GM12878 (cell line): ENCODE results near the gene NTRK3. TPM values are rescaled to one million over a fixed set of nuclear protein-coding genes. Genes with fewer than 3 reads are reported as not detected.

Experiments
- ATAC-seq: fragments of 200-7000 bp; cut with Tn5 transposase; 3 replicates; pipeline ENCODE4 v1.9.1; 2020; ENCODE audit warnings: mild to moderate bottlenecking, moderate library complexity
- BruUV-seq: library from RNA; stranded (reverse); fragments of 400-500 nt; replicated peaks from 2 replicates; lab custom pipeline; 2021; lab: Mats Ljungman, UMichigan
- CTCF ChIA-PET: fragments of 300-600 bp; sonication (Branson Sonifier 250); formaldehyde crosslinking; extraction: SDS; loops from one replicate; lab custom pipeline; 2021; ENCODE audit warnings: inconsistent platforms; lab: Yijun Ruan, JAX
- POLR2A ChIA-PET: fragments of 350-600 bp; formaldehyde crosslinking; extraction: SDS; loops from one replicate; lab custom pipeline; 2021; ENCODE audit warnings: inconsistent platforms; lab: Charles Lee
- RAD21 ChIA-PET: fragments of 300-600 bp; sonication (Branson Sonifier 250); formaldehyde crosslinking; loops from one replicate; lab custom pipeline; 2023; ENCODE audit warnings: antibody characterized with exemption; ENCODE audit not compliant: unreplicated experiment; lab: Charles Lee
- SMC1A ChIA-PET: fragments of 300-600 bp; sonication (Branson Sonifier 250); formaldehyde crosslinking; loops from one replicate; lab custom pipeline; 2023; ENCODE audit not compliant: unreplicated experiment, uncharacterized antibody; lab: Charles Lee
- DNase-seq: peaks from one replicate; pipeline ENCODE4 v3.0.0-alpha.2; 2011; ENCODE audit warnings: low read depth, low spot score
- FAIRE-seq: peaks from 3 replicates; lab custom pipeline; 2011; peaks lifted over from hg19 to GRCh38; lab: Jason Lieb, UNC
- H2AFZ ChIP-seq: 2 replicates; pipeline ENCODE4 v1.6.0; 2011; ENCODE audit warnings: low read depth, low read length, control low read depth; ENCODE audit not compliant: control insufficient read depth
- H3K27ac ChIP-seq: 2 replicates; pipeline ENCODE4 v1.5.1; 2011; ENCODE audit warnings: control low read depth; ENCODE audit not compliant: control insufficient read depth, insufficient read depth
- H3K27me3 ChIP-seq, 2 experiments: replicated peaks in 1 of 2; 2 replicates each; pipeline versions ENCODE4 v1.6.0 to v1.6.1; 2011; ENCODE audit warnings: low read length in 1 of 2; ENCODE audit not compliant: control insufficient read depth in 2 of 2, insufficient read depth in 2 of 2
- H3K36me3 ChIP-seq, 2 experiments: 2 replicates each; pipeline ENCODE4 v1.5.1; 2011; ENCODE audit warnings: low read length in 1 of 2; ENCODE audit not compliant: control insufficient read depth in 2 of 2, insufficient read depth in 2 of 2
- H3K4me1 ChIP-seq: 2 replicates; pipeline ENCODE4 v1.6.1; 2011; ENCODE audit warnings: mild to moderate bottlenecking, low read length, moderate library complexity, mixed read lengths; ENCODE audit not compliant: control insufficient read depth, insufficient read depth
- H3K4me2 ChIP-seq: 2 replicates; pipeline ENCODE4 v1.6.0; 2011; ENCODE audit warnings: control low read depth; ENCODE audit not compliant: control insufficient read depth, insufficient read depth
- H3K4me3 ChIP-seq: fragments of 200-600 bp; sonication (generic); 2 replicates; pipeline ENCODE4 v1.5.1; 2016
- H3K79me2 ChIP-seq: 2 replicates; pipeline ENCODE4 v1.6.0; 2011; ENCODE audit warnings: low read length; ENCODE audit not compliant: control insufficient read depth, insufficient read depth
- H3K9ac ChIP-seq: 2 replicates; pipeline ENCODE4 v1.8.0; 2011; ENCODE audit warnings: low read length, control low read depth, mixed read lengths; ENCODE audit not compliant: control insufficient read depth, insufficient read depth
- H3K9me3 ChIP-seq: replicated peaks from 3 replicates; pipeline ENCODE4 v1.5.1; 2011; ENCODE audit warnings: mild to moderate bottlenecking, low read length; ENCODE audit not compliant: control insufficient read depth, insufficient read depth
- H4K20me1 ChIP-seq: 2 replicates; pipeline ENCODE4 v1.6.0; 2011; ENCODE audit not compliant: control insufficient read depth, insufficient read depth
- BRCA1 ChIP-seq: IDR thresholded peaks from 2 replicates; pipeline ENCODE4 v1.6.1; 2011; ENCODE audit warnings: low read depth, low read length, improper control_type of control experiment
- CBX5 ChIP-seq: sonication (generic); IDR thresholded peaks from 2 replicates; pipeline ENCODE4 v1.6.1; 2016; ENCODE audit warnings: low read depth, moderate library complexity, mild to moderate bottlenecking, inconsistent platforms
- CREM ChIP-seq: IDR thresholded peaks from 2 replicates; pipeline ENCODE4 v1.6.1; 2014; ENCODE audit warnings: antibody characterized with exemption, low read depth
- EED ChIP-seq: sonication (generic); IDR thresholded peaks from 2 replicates; pipeline ENCODE4 v1.6.1; 2016; ENCODE audit warnings: antibody characterized with exemption, low read depth
- ELK1 ChIP-seq: IDR thresholded peaks from 2 replicates; pipeline ENCODE4 v1.6.1; 2012; ENCODE audit warnings: low read depth, low read length, improper control_type of control experiment
- FOXK2 ChIP-seq: fragments of 450-650 bp; IDR thresholded peaks from 2 replicates; pipeline ENCODE4 v1.6.1; 2017; ENCODE audit warnings: mild to moderate bottlenecking, moderate library complexity
- KAT2A ChIP-seq: conservative IDR thresholded peaks from 2 replicates; pipeline ENCODE4 v1.6.1; 2011; ENCODE audit warnings: low read depth, low read length; ENCODE audit not compliant: control insufficient read depth
- MYB ChIP-seq: fragments of 150-350 bp; IDR thresholded peaks from 2 replicates; pipeline ENCODE4 v1.6.1; 2014; ENCODE audit warnings: mild to moderate bottlenecking, low read depth, low read length, borderline replicate concordance
- NFYA ChIP-seq: IDR thresholded peaks from 2 replicates; pipeline ENCODE4 v1.6.1; 2011; ENCODE audit warnings: low read depth, mild to moderate bottlenecking, low read length, improper control_type of control experiment, borderline replicate concordance
- RFX5 ChIP-seq: IDR thresholded peaks from 2 replicates; pipeline ENCODE4 v1.6.1; 2011; ENCODE audit warnings: low read depth, low read length, improper control_type of control experiment
- SIN3A ChIP-seq: IDR thresholded peaks from 2 replicates; pipeline ENCODE4 v1.6.1; 2012; ENCODE audit warnings: low read depth, low read length, improper control_type of control experiment
- SIX5 ChIP-seq: IDR thresholded peaks from 2 replicates; pipeline ENCODE4 v1.6.1; 2011; ENCODE audit warnings: mild to moderate bottlenecking, low read depth, low read length, moderate library complexity; ENCODE audit not compliant: severe bottlenecking
- TCF12 ChIP-seq: IDR thresholded peaks from 2 replicates; pipeline ENCODE4 v1.6.1; 2011; ENCODE audit warnings: low read depth, mild to moderate bottlenecking, low read length
- ZBTB33 ChIP-seq: fragments of 450-650 bp; IDR thresholded peaks from 2 replicates; pipeline ENCODE4 v1.6.1; 2017; ENCODE audit warnings: mild to moderate bottlenecking
- WGBS: methylation state at CpG from one replicate; pipeline ENCODE4 v1.1.6; 2016; ENCODE audit warnings: low lambda C conversion rate; ENCODE audit not compliant: insufficient replicate concordance, insufficient coverage; ENCODE audit errors: missing lambda C conversion rate; 5-methylcytosine and 5-hydroxymethylcytosine counted together
- in situ Hi-C: fragments of 300-500 bp; cut with MboI; formaldehyde crosslinking; loops from 9 replicates; pipeline ENCODE4 v1.14.3; 2018; ENCODE audit warnings: mixed read lengths
- intact Hi-C: fragments of 100-400 bp; cut with micrococcal nuclease; formaldehyde crosslinking; loops from one replicate; pipeline ENCODE4 v1.14.2; 2022; ENCODE audit not compliant: unreplicated experiment
- polyA plus RNA-seq, 11 experiments: library from polyadenylated mRNA; depleted of rRNA in 4 of 11; unstranded in 6 of 11; stranded (reverse) in 5 of 11; fragments of >200 nt; fragmentation: Nextera tagmentation in 4 of 11; fragmentation: Illumina TruSeq in 1 of 11; extraction: Ambion mirVana in 4 of 11; extraction: Trizol in 1 of 11; gene quantifications; 1 replicate in 1 of 11; 2 replicates in 10 of 11; pipeline versions ENCODE4 v1.2.1 to v1.2.3, GENCODE V29; 2011 to 2016; ENCODE audit warnings: inconsistent platforms in 2 of 11, missing spikeins in 2 of 11, low read depth in 1 of 11
- total RNA-seq, 4 experiments: library from RNA; depleted of rRNA in 3 of 4; stranded (reverse); fragments of >200 nt in 3 of 4; fragmentation: Illumina TruSeq in 1 of 4; extraction: Trizol in 1 of 4; gene quantifications; 2 replicates each; pipeline versions ENCODE4 v1.2.1 to v1.2.3, GENCODE V29; 2013 to 2021

NTRK3 gene
- total and polyA plus RNA-seq, 10 of the 15 experiments (the other 5 are each of a cell fraction or from before 2014, with no cell fraction given), result not detected

GRCh38 chr15:88057836-88058235 lies 198.7 kb downstream of the NTRK3 start:
- Histone ChIP-seq H3K36me3 (no peaks in the 10 kb centered on the region), H4K20me1 (no peaks in the 10 kb centered on the region), H3K9me3 (no peaks in the 10 kb centered on the region), H3K27me3 (no peaks in the 10 kb centered on the region), H3K27ac (no peak overlapping the region), H3K4me1 (no peaks in the 10 kb centered on the region)
- ChIA-PET POLR2A (no interaction called here), RAD21 (no interaction called here)
- in situ Hi-C loops, result no loop called here
- BruUV-seq, result no TSS peak
- no peak for TF ChIP-seq BRCA1
- TF ChIP-seq FOXK2, result no peak
- no peak for TF ChIP-seq ZBTB33
- no peak for TF ChIP-seq SIN3A
- TF ChIP-seq NFYA, result no peak
- TF ChIP-seq EED, result no peak
- no peak for TF ChIP-seq MYB
- TF ChIP-seq ELK1, result no peak
- TF ChIP-seq TCF12, result no peak
- no peak for TF ChIP-seq CREM
- TF ChIP-seq KAT2A, result no peak
- no peak for TF ChIP-seq RFX5
- no peak for TF ChIP-seq SIX5
- no peak for TF ChIP-seq CBX5
- TF ChIP-seq, all 136 proteins: peak for 0
- no peaks in the 10 kb centered on the region for H3K79me2 ChIP-seq
- no peak overlapping the region for H3K9ac ChIP-seq
- H3K4me3 ChIP-seq, result no peak overlapping the region
- FAIRE-seq, result no peak
- ChIA-PET SMC1A (no interaction called here), CTCF (no interaction called here)
- no peak for ATAC-seq
- 52% methylated on average over 9 of the region's 9 CpGs for WGBS
- DNase-seq, result no peak
- no peak overlapping the region for H2AFZ ChIP-seq
- no peak overlapping the region for H3K4me2 ChIP-seq
- intact Hi-C loops, result no loop called here
